Measurements from ENCODE around the gene PCSK5. TPM values are rescaled to one million over a fixed set of nuclear protein-coding genes. Genes with fewer than 3 reads are reported as not detected.

The PCSK5 gene
- polyA plus RNA-seq, 5 donors: 6.1 to 13.4 (median 9.5) TPM

DNA sequence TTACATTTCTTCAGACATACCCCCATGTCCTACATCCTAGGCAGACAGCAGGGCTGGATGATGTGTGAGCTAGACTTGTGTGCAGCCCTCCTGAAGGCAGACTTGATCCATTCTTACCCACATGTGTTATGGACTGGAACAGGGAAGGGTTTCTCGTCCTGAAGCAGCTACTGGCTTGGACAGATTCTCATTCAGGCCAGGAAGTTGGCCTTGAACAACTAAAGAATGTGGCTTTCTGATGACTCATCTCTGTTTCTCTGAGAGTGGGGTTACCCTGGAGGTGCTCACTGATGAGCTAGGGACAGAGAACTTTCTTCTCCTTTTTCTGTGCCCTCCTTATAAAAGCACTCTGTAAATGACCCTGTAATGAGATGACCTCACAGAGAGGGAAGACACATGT is 246.5 kb downstream of the PCSK5 start:
- DNase-seq: no peak

DNA sequence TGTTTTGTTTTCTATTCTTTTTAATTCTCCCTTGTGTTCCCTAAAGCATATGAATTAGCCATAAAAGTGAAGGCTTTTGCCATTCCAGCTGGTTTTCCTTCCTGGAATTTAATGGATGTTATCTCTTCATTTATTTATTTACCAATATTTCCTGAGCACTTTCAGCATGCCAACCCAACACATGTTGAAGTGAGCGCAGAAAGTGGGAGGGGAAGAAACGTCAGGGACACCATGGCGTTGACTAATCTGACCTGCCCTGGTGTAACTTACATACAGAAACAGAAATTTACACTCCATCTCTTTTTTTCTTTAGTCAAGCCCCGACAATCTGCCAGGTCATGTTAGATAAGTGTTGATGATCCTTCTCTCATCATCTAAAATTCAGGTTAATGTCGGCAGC is 247.5 kb downstream of the PCSK5 start:
- DNase-seq: no peak

DNA sequence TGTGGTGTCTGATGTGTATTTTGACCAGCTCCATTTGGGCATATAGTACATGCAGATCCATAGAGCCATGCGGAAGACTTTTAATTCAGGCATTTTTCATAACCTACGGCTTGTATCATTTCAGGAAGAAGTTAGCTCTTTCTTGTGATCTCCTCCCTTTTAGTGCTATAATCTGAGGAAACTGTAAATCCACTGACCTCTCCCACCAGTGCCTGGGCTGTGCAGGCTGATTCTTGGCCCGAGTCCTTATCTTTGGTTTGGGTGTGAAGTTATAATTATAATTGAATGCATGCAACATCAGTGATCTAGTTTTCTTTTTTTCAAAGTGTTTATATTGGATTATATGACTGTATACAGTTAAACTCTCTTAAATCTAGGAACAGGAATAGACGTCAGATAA is 247.9 kb downstream of the PCSK5 start:
- DNase-seq: no peak

DNA sequence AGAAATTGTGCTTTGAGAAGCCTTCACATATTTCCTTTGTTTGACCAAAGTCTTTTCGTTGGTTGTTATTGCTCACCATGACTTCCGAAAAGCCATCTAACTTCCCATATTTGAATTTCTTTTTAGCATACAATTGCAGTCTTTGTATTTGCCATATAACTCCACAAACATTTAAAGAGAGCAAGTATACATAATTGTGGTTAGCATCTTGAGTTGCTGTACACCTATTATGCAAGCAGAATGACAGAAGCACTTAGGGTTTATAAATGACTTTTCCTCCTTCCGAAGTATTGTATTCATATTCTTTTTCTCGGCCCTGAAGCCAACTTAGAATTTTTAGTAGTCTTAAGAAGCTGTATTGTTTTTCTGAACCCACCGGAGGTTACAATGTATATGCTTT is 253.4 kb downstream of the PCSK5 start:
- no peak for DNase-seq

- no peak for DNase-seq
Measured at GRCh38 chr9:76150013-76150412, 259.5 kb downstream of the PCSK5 start.

DNA sequence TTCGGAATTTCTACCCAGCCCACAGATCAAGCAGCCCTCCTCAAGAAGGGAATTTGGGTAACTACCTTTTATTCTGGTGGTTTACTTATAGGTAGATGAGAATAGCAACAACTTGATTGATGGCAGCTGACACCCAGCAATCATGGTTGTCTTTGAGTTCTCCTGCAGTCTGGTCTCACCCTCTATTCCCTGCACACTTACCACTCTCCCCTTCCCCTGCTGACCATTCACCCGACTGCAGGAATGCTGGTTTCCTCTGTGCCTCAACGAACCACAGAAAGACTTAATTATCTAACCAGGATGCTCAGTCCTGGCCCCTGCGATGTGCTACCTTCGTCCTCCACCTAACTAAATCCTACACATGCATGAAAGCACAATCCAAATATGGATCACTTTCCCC is 260.8 kb downstream of the PCSK5 start:
- DNase-seq: no peak

DNA sequence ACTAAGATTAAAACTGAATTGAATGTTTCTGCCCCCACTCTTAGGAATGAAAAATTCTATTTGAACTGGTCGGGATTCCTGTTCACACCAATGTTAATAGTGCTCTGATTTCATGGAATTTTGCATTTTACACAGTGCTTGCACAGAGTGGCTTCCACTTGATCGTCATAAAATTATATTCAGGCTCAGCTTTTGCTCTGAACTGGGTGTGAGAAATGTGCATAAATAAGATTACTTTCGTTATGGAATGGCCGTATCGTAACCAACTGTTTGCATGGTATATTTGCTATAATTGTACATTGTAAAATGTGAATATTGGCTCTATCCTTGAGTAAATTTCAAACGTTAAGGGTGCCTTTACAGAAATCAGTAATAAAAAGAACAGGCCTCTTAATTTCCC is 262.9 kb downstream of the PCSK5 start:
- no peak for DNase-seq

DNA sequence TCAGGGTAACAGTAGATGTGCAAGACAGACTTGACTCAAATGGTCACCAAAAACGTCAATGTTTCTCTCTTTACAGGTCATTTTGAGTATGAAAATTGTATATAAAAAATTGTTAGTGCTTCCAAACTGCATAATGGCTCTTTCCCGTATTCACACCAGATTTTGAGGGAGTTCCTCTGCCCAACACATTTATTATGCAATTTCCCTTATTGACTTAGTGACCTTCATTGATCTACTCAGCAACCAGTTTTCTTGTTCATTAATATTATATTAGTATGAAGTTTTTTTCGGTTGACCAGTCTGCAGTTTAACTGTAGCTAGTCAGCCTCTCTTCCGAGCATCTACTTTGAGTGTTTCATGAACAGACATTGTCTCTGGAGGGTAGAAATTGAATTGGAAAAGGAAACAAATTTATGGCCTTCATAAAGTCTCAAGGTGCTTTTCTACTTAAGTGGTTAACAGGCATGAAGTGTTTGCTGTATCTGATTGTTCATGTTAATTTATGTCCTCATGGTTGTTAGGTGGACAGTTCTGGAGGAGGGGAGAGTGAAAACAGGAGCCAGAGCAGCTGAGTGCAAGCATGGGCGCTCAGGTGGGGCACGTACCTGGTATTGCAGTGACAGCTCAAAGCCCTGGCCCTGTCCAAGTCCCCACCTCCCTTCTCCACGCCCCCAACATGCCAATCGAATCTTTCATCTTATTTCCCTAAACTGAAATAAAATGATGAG is 263.6 kb downstream of the PCSK5 start:
- DNase-seq: no peak

DNA sequence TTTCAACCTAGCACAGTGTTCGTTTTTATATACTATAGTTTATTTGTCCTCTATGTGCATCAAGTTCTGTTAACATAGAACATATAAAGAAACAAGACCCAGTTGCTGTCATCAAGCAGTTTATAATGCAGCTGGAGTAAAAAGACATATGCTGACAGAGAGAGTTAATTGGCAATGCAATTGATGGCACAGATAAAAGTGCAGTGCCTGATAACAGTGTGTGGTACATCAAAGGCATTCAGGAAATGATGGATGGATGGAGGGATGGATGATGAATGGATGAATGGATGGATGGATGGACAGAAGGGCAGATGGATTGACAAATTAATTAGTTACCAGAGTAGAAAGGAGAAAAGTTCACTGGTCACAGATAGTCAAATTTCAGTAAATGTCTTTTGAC is 264.9 kb downstream of the PCSK5 start:
- no peak for DNase-seq

GRCh38 chr9:76158713-76159112 is 268.2 kb downstream of the PCSK5 start:
- no peak for DNase-seq

GRCh38 chr9:76159293-76159926 is 268.9 kb downstream of the PCSK5 start:
- no peak for DNase-seq

DNA sequence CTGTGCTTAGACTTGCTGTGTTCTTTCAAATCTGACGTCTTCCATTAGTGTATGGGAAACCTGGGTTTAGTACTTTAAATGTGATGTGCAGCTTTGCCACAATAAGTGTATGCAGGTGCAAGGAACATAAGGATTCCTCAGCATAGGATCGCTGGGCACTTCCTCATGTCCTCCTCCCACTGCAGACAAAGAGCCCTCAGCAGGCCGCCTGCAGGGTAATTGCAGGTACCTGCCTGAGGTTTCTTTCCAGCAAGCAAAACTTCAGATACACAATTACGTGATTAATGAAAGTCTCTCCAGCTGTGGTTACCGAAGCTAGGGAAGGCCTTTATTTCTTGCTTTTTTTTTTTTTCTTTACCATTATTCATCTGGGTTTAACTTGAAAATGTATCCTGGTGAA is 270.6 kb downstream of the PCSK5 start:
- no peak for DNase-seq

DNA sequence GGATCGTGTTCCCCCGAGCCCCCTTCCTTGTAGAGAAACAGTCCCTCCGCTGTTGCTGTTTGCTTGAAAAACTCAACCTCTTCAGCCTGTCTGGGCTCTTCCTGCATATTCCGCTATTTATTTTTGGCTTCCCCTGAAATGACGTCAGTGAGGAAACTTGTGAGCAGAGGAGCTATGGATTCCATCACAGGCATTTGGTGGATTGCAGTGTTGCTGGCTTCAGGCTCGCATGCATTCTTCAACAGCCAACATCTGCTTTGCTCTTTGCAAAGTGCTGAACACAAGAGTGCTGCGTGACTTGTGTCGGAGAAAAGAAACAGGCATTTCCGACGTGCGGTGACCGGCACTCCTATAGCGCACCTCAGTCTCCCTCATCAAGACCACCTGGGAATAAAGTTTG is 271.1 kb downstream of the PCSK5 start:
- peak; percentile 60 to 68 for DNase-seq

DNA sequence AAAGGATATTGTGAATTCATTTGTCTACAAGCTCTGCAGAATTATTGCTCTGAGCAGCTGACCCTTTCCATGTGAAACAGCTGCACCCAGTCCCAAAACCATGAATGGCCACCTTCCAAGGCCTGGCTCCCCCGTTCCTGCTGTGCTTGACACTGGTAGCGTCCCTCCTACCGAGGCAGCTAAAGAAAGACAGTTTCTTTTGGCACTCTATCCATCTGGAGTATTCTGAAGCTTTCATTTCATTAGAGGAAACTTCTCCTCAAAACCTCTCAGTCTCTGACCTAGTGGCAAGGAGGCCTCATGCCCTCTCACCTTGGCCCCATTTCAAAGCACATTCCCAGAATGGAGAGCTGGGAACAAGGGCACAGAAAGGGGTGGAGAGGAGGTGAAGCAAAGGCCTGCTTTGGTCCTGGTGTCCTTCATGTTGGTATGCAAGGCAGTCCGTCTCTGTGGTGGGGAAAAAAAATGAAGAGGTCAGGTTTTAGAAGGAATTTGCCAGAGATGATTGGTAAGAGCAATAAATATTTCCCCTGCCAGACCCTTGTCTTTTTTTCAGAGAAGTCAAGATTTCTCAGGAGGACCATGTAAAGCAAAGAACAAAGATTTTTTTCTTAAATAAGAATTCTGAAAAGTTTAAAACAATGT is 271.7 kb downstream of the PCSK5 start:
- no peak for DNase-seq

DNA sequence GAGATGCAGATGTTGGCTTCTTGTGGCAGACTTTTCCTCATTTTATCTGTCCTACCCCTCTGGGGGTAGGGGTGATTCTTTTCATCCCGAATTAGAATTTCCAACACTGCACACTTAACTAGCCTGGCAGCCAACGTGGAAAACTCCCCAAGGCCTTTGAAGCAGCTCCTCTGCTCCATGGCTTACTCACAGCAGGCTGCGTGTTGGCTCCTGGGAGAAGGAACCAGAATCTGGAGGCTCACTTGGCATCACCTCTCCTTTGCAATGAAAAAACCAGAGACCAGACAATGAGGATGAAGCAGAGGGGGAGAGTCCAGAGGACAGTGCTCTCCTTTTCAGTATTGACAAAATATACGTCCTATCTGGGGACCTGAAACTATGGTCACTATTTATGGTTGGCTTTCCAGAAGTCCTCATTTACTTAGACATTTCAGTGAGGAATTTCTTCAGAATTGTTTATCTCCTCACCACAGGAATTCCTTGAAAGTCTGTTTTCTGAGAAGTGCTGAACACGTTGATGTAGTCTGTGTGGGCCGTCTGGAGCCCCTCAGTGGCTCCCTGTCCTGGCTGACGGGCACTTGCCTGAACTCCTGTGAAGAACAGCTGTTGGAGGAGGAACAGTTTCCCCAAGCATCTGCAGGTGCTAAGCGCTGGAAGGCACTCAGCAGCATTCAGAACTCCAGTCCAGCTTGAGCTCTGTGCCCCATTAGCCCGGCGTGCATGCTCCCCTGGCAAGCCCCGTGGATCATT is 272.5 kb downstream of the PCSK5 start:
- no peak for DNase-seq

- DNase-seq: no peak
Measured at GRCh38 chr9:76166526-76166925, 276.1 kb downstream of the PCSK5 start.

DNA sequence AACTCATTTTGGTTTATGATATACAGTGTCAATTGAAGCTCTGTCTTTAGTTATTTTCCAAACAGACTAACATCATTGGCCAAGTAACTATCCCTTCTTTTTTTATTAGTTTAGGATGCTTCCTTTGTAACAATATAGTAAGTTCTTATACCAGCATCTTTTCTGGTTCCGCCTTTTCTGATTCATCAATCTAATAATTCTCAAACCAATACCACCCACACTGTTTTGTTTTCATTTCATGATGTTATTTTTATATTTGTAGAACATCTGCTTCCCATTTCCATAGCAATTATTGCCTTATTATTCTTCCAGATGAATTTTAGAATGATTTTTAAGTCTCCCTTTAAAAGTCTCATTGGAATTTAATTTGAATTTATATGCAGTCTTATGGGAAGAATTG is 285.7 kb downstream of the PCSK5 start:
- no peak for DNase-seq

- no peak for DNase-seq
Measured at GRCh38 chr9:76177931-76178330, 287.5 kb downstream of the PCSK5 start.

DNA sequence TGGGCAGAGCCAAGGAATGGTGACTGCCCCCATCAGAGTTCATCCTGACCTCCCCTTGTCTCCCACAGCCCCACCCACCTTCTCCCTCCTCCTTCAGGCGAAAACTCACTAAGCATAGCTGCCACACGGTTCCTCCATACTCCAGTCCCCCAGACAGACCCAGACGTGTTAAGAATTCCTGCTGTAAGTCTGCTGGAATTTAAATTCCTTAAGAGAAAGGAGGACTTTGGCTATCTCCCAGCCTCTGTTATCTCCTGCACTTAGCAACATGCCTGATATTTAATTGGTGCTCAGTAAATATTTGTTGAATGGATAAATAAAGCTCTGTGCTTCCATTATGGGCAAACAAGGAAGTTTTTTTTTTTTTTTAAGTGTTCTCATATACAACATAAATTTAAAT is 290.1 kb downstream of the PCSK5 start:
- DNase-seq: no peak

GRCh38 chr9:76181020-76181641 is 290.7 kb downstream of the PCSK5 start:
- DNase-seq: no peak

DNA sequence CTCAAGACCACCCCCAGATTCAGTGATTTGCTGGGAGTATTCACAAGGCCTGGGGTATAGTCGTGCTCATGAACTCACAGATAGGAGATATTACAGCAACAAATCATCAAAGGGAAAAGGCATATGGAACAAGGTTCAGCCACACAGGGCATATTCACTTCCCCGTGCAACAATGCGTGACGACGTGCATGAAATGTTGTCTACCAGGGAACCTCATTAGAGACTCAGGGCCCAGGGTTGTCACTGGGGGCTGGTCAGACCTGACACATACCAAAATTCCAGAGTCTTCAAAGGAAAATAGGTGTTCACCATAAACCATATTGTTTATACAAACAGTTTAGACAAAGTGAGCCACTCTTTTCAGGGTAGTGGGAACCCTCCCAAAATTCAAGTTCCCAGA is 291.3 kb downstream of the PCSK5 start:
- no peak for DNase-seq

DNA sequence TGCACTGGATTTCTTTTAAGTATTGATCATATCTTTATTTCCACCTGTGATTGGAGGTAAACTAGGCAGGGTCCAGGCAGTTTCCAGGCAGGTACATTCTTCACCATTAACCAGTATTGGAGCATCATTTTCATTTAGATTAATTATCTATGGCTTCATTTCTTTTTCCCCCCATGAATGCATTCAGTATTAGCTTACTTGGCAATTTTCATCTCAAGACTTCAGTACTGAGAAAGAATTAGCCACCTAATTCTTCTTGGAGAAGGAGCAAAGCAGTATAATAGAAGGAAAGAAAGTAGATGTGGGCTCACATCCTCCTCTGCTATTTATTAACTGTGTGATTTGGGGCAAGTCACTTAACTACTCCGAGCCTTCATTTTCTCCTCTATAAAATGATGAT is 295.0 kb downstream of the PCSK5 start:
- DNase-seq: no peak
